ENCODE data around the gene LSM10. TPM values are rescaled to one million over a fixed set of nuclear protein-coding genes. Genes with fewer than 3 reads are reported as not detected.

LSM10 gene
- total RNA-seq, 1 experiment from 2014 or later, result 42.2 TPM

- no peak overlapping the region for H3T11ph ChIP-seq (ENCODE audit: low read length)
- H3K27me3 Mint-ChIP-seq (ENCODE audit: low read depth), result no peaks in the 10 kb centered on the region
- no peak overlapping the region for H3K14ac ChIP-seq (ENCODE audit: insufficient read depth, low read length)
- peaks cover 3% of the 10 kb centered on the region for H3K23me2 ChIP-seq (ENCODE audit: insufficient read length, low read depth, low read length, poor library complexity, severe bottlenecking)
- no CpG with 5 or more reads among the region's 5 CpGs for WGBS (ENCODE audit: extremely low coverage, insufficient read length, low lambda C conversion rate)
- H2BK120ac ChIP-seq (ENCODE audit: low read depth, low read length, poor library complexity, severe bottlenecking), result no peak overlapping the region
- no peak overlapping the region for H3K4ac ChIP-seq (ENCODE audit: low read depth, low read length)
- H3K27me3 ChIP-seq (ENCODE audit: insufficient read depth, low read length), result no peaks in the 10 kb centered on the region
- H4K5ac ChIP-seq (ENCODE audit: insufficient read length, low read depth, low read length), result no peak overlapping the region
- H3K4me1 ChIP-seq (ENCODE audit: insufficient read depth, low read length), result no peaks in the 10 kb centered on the region
- H3K9ac ChIP-seq (ENCODE audit: extremely low read depth, insufficient read length, low read length), result no peak overlapping the region
- no peaks in the 10 kb centered on the region for H3K9me3 ChIP-seq (ENCODE audit: control insufficient read depth, low read depth, low read length)
- H2BK15ac ChIP-seq (ENCODE audit: low read depth, low read length), result no peak overlapping the region
- peaks cover 0 to 3% (median 0%) of the 10 kb centered on the region in 3 experiments; a peak in 1 of 7 replicates for H3K36me3 Mint-ChIP-seq (ENCODE audit: insufficient read depth in 1 of 3, low read depth in 3 of 3)
- H3K79me1 ChIP-seq (ENCODE audit: insufficient read depth, low read depth, low read length, poor library complexity, severe bottlenecking), result no peaks in the 10 kb centered on the region
- no peak overlapping the region for H2BK5ac ChIP-seq (ENCODE audit: insufficient read length, low read length)
- no peak overlapping the region for H3K18ac ChIP-seq (ENCODE audit: insufficient read length, low read depth, low read length)
- no peak overlapping the region; a peak in 1 of 5 replicates for H3K4me3 Mint-ChIP-seq
- H3K9me3 Mint-ChIP-seq, result no peaks in the 10 kb centered on the region; a peak in 1 of 5 replicates
- no peaks in the 10 kb centered on the region for H3K79me2 ChIP-seq (ENCODE audit: insufficient read depth, low read length)
- H4K20me1 ChIP-seq (ENCODE audit: control insufficient read depth, insufficient read depth, insufficient read length), result no peaks in the 10 kb centered on the region
- H4K8ac ChIP-seq (replicated peaks; ENCODE audit: insufficient read length, low read depth, low read length), result no peak overlapping the region
- H2AK5ac ChIP-seq (ENCODE audit: insufficient read length, low read length), result no peak overlapping the region
- H4K91ac ChIP-seq (ENCODE audit: insufficient read length, low read depth, low read length), result no peak overlapping the region
- no peak overlapping the region for H3K56ac ChIP-seq (ENCODE audit: insufficient read length, low read depth, low read length)
- no peak overlapping the region for H2AFZ ChIP-seq (ENCODE audit: low read length)
- H2BK20ac ChIP-seq (ENCODE audit: low read depth, low read length, poor library complexity, severe bottlenecking), result no peak overlapping the region
- H3K4me2 ChIP-seq (ENCODE audit: insufficient read depth, insufficient read length, low read length), result no peak overlapping the region
- no peak for DNase-seq
- 0 out of 7 replicates have a peak overlapping the region, but pooled peaks of 2 of the 3 experiments have one; percentile 11 to 45 for H3K27ac Mint-ChIP-seq
- no peak overlapping the region for H2BK12ac ChIP-seq (ENCODE audit: insufficient read length, low read depth, low read length)
- TF ChIP-seq CTCF (conservative IDR thresholded peaks at IDR 0.05), result no peak
- no peak overlapping the region for H3K27ac ChIP-seq (ENCODE audit: insufficient read length, low read depth, low read length)
- peaks cover 9 to 10% of the 10 kb centered on the region in 2 experiments for H3K4me1 Mint-ChIP-seq
- H3K23ac ChIP-seq (ENCODE audit: insufficient read length, low read depth, low read length), result no peak overlapping the region
Measured at GRCh38 chr1:36420409-36420808, 22.7 kb upstream of the LSM10 start.
